Astrocyte of the hippocampus (primary cell): ENCODE data around the gene MRPL55.

Experiments
- DNase-seq: peaks from one replicate; pipeline ENCODE4 v3.0.0; 2011; ENCODE audit warnings: low read depth, low spot score

MRPL55 gene

GRCh38 chr1:228101994-228102790, 6.9 kb downstream of the MRPL55 start:
- peak; percentile 64 for DNase-seq

GRCh38 chr1:228101614-228101993, 7.5 kb downstream of the MRPL55 start:
- no peak for DNase-seq

GRCh38 chr1:228100822-228101613, 8.1 kb downstream of the MRPL55 start:
- no peak for DNase-seq

GRCh38 chr1:228099331-228099732, 9.8 kb downstream of the MRPL55 start:
- no peak for DNase-seq

GRCh38 chr1:228098323-228098931, 10.7 kb downstream of the MRPL55 start:
- no peak for DNase-seq

GRCh38 chr1:228097333-228098081, 11.6 kb downstream of the MRPL55 start:
- DNase-seq, result no peak

- no peak for DNase-seq
These were observed 12.4 kb downstream of the MRPL55 start for GRCh38 chr1:228096416-228097332.

GRCh38 chr1:228095938-228096337, 13.2 kb downstream of the MRPL55 start:
- no peak for DNase-seq

- DNase-seq, result no peak
These were observed 13.9 kb downstream of the MRPL55 start for GRCh38 chr1:228095161-228095560.

- DNase-seq, result no peak
These were observed 14.6 kb downstream of the MRPL55 start for GRCh38 chr1:228094432-228095016.

- DNase-seq, result no peak
These were observed 15.8 kb downstream of the MRPL55 start for GRCh38 chr1:228093050-228093906.

GRCh38 chr1:228092342-228093049, 16.6 kb downstream of the MRPL55 start:
- DNase-seq, result no peak

GRCh38 chr1:228091084-228091483, 18.0 kb downstream of the MRPL55 start:
- DNase-seq, result no peak

GRCh38 chr1:228090613-228091081, 18.5 kb downstream of the MRPL55 start:
- DNase-seq, result no peak

GRCh38 chr1:228089519-228090380, 19.3 kb downstream of the MRPL55 start:
- no peak for DNase-seq

- no peak for DNase-seq
These were observed 20.3 kb downstream of the MRPL55 start for GRCh38 chr1:228088586-228089498.
